Astrocyte (in vitro differentiated cells and primary cell): Measurements from ENCODE around the gene RAPGEF5. TPM values are rescaled to one million over a fixed set of nuclear protein-coding genes. Genes with fewer than 3 reads are reported as not detected.

Source experiments
- DNase-seq: peaks from one replicate; pipeline ENCODE4 v3.0.0-alpha.2; 2010; ENCODE audit warnings: low read depth
- FAIRE-seq: peaks from 2 replicates; lab custom pipeline; 2011; peaks lifted over from hg19 to GRCh38; lab: Jason Lieb, UNC
- H2AFZ ChIP-seq: 2 replicates; pipeline ENCODE4 v1.6.0; 2012; ENCODE audit warnings: low read depth, low read length, inconsistent platforms
- H3K27ac ChIP-seq: 2 replicates; pipeline ENCODE4 v1.5.1; 2011; ENCODE audit warnings: low read depth, low read length, inconsistent platforms
- H3K27me3 ChIP-seq: 2 replicates; pipeline ENCODE4 v1.6.0; 2011; ENCODE audit warnings: low read length, inconsistent platforms; ENCODE audit not compliant: insufficient read depth
- H3K36me3 ChIP-seq: 2 replicates; pipeline ENCODE4 v1.5.1; 2011; ENCODE audit warnings: low read length, inconsistent platforms; ENCODE audit not compliant: insufficient read depth
- H3K4me1 ChIP-seq: 2 replicates; pipeline ENCODE4 v1.5.1; 2011; ENCODE audit warnings: low read length, inconsistent platforms; ENCODE audit not compliant: insufficient read depth
- H3K4me2 ChIP-seq: 2 replicates; pipeline ENCODE4 v1.6.0; 2012; ENCODE audit warnings: low read length, inconsistent platforms
- H3K4me3 ChIP-seq: 2 replicates; pipeline ENCODE4 v1.5.1; 2011; ENCODE audit warnings: low read depth, mild to moderate bottlenecking, low read length, inconsistent platforms; ENCODE audit not compliant: insufficient read depth
- H3K79me2 ChIP-seq: 2 replicates; pipeline ENCODE4 v1.6.0; 2012; ENCODE audit warnings: mild to moderate bottlenecking, low read length, inconsistent platforms; ENCODE audit not compliant: insufficient read depth
- H3K9ac ChIP-seq: 2 replicates; pipeline ENCODE4 v1.6.0; 2012; ENCODE audit warnings: mild to moderate bottlenecking, low read length, inconsistent platforms
- H3K9me3 ChIP-seq: 2 replicates; pipeline ENCODE4 v1.5.1; 2012; ENCODE audit warnings: low read depth, mild to moderate bottlenecking, low read length, inconsistent platforms; ENCODE audit not compliant: insufficient read depth
- H4K20me1 ChIP-seq: 2 replicates; pipeline ENCODE4 v1.6.0; 2012; ENCODE audit warnings: low read length, inconsistent platforms; ENCODE audit not compliant: insufficient read depth
- H3K27ac Mint-ChIP-seq: one replicate; pipeline ENCODE4 v1.8.0; 2021; ENCODE audit warnings: mild to moderate bottlenecking, mixed read lengths; ENCODE audit not compliant: unreplicated experiment
- H3K27me3 Mint-ChIP-seq: one replicate; pipeline ENCODE4 v1.8.0; 2021; ENCODE audit warnings: low read depth, mixed read lengths; ENCODE audit not compliant: unreplicated experiment
- H3K36me3 Mint-ChIP-seq: one replicate; pipeline ENCODE4 v1.8.0; 2021; ENCODE audit warnings: low read depth, mixed read lengths; ENCODE audit not compliant: unreplicated experiment
- H3K4me1 Mint-ChIP-seq: one replicate; pipeline ENCODE4 v1.8.0; 2021; ENCODE audit warnings: low read depth, mixed read lengths; ENCODE audit not compliant: unreplicated experiment
- H3K4me3 Mint-ChIP-seq: one replicate; pipeline ENCODE4 v1.8.0; 2021; ENCODE audit warnings: mild to moderate bottlenecking, moderate library complexity, mixed read lengths; ENCODE audit not compliant: unreplicated experiment
- H3K9me3 Mint-ChIP-seq: one replicate; pipeline ENCODE4 v1.8.0; 2021; ENCODE audit warnings: mild to moderate bottlenecking, mixed read lengths; ENCODE audit not compliant: unreplicated experiment
- CTCF ChIP-seq: IDR thresholded peaks from 2 replicates; pipeline ENCODE4 v1.5.1; 2011; ENCODE audit warnings: low read depth, mild to moderate bottlenecking, inconsistent platforms, low read length, moderate library complexity; ENCODE audit not compliant: insufficient read depth
- EZH2 ChIP-seq: IDR thresholded peaks from 2 replicates; pipeline ENCODE4 v1.6.1; 2012; ENCODE audit warnings: mild to moderate bottlenecking, low read length, inconsistent platforms; ENCODE audit not compliant: insufficient read depth
- total RNA-seq: library from RNA; stranded (reverse); gene quantifications from 2 replicates; pipeline ENCODE4 v1.2.1, GENCODE V29; 2021

RAPGEF5 gene
- total RNA-seq, 1 donor from 2014 or later, result 1.0 TPM

GRCh38 chr7:22210355-22210754 is 146.6 kb downstream of the RAPGEF5 start:
- Mint-ChIP-seq H3K27ac (no peak overlapping the region), H3K9me3 (no peaks in the 10 kb centered on the region), H3K36me3 (no peaks in the 10 kb centered on the region), H3K27me3 (peaks cover 1% of the 10 kb centered on the region), H3K4me3 (no peak overlapping the region), H3K4me1 (peaks cover 6% of the 10 kb centered on the region)
- no peaks in the 10 kb centered on the region for H3K4me1 ChIP-seq
- H3K27me3 ChIP-seq, result no peaks in the 10 kb centered on the region
- H4K20me1 ChIP-seq, result no peaks in the 10 kb centered on the region
- DNase-seq, result no peak
- no peak overlapping the region for H2AFZ ChIP-seq
- H3K9me3 ChIP-seq, result no peaks in the 10 kb centered on the region
- no peak overlapping the region for H3K4me3 ChIP-seq
- H3K36me3 ChIP-seq, result no peaks in the 10 kb centered on the region
- no peak overlapping the region for H3K27ac ChIP-seq
- no peak overlapping the region for H3K4me2 ChIP-seq
- TF ChIP-seq CTCF (no peak), EZH2 (no peak)
- no peaks in the 10 kb centered on the region for H3K79me2 ChIP-seq
- H3K9ac ChIP-seq, result no peak overlapping the region
- no peak for FAIRE-seq

- H3K4me2 ChIP-seq, result no peak overlapping the region
- no peak overlapping the region for H2AFZ ChIP-seq
- H3K27me3 ChIP-seq, result no peaks in the 10 kb centered on the region
- no peaks in the 10 kb centered on the region for H3K9me3 Mint-ChIP-seq
- FAIRE-seq (no peak), DNase-seq (no peak)
- no peak overlapping the region for H3K4me3 Mint-ChIP-seq
- no peak overlapping the region for H3K27ac Mint-ChIP-seq
- H3K36me3 ChIP-seq, result no peaks in the 10 kb centered on the region
- no peak overlapping the region for H3K9ac ChIP-seq
- H3K27ac ChIP-seq, result no peak overlapping the region
- H3K4me1 Mint-ChIP-seq, result peaks cover 6% of the 10 kb centered on the region
- H3K4me3 ChIP-seq, result no peak overlapping the region
- H3K36me3 Mint-ChIP-seq, result no peaks in the 10 kb centered on the region
- no peaks in the 10 kb centered on the region for H3K79me2 ChIP-seq
- H4K20me1 ChIP-seq, result no peaks in the 10 kb centered on the region
- H3K27me3 Mint-ChIP-seq, result peaks cover 1% of the 10 kb centered on the region
- H3K9me3 ChIP-seq, result no peaks in the 10 kb centered on the region
- no peaks in the 10 kb centered on the region for H3K4me1 ChIP-seq
- no peak for TF ChIP-seq EZH2
- no peak for TF ChIP-seq CTCF
Measured at GRCh38 chr7:22208799-22209198, 148.2 kb downstream of the RAPGEF5 start.

GRCh38 chr7:22207724-22208225 is 149.2 kb downstream of the RAPGEF5 start:
- DNase-seq (no peak), FAIRE-seq (no peak)
- Histone ChIP-seq H3K4me2 (no peak overlapping the region), H3K79me2 (no peaks in the 10 kb centered on the region), H3K27ac (no peak overlapping the region), H2AFZ (no peak overlapping the region), H4K20me1 (no peaks in the 10 kb centered on the region), H3K36me3 (no peaks in the 10 kb centered on the region), H3K9ac (no peak overlapping the region), H3K9me3 (no peaks in the 10 kb centered on the region), H3K4me1 (no peaks in the 10 kb centered on the region), H3K27me3 (no peaks in the 10 kb centered on the region), H3K4me3 (no peak overlapping the region)
- Mint-ChIP-seq H3K9me3 (no peaks in the 10 kb centered on the region), H3K36me3 (no peaks in the 10 kb centered on the region), H3K27me3 (peaks cover 1% of the 10 kb centered on the region), H3K27ac (no peak overlapping the region), H3K4me1 (peaks cover 6% of the 10 kb centered on the region), H3K4me3 (no peak overlapping the region)
- TF ChIP-seq CTCF (no peak), EZH2 (no peak)
